Smooth muscle cell (in vitro differentiated cells): ENCODE results near the gene CLRN3. TPM values are rescaled to one million over a fixed set of nuclear protein-coding genes. Genes with fewer than 3 reads are reported as not detected.

Source experiments
- DNase-seq: peaks from one replicate; lab custom pipeline; 2025; ENCODE audit not compliant: unreplicated experiment; lab: John Stamatoyannopoulos, UW
- H2AFZ ChIP-seq: fragments of 200-600 bp; sonication (generic); 2 replicates; pipeline ENCODE4 v1.6.0; 2016; ENCODE audit warnings: antibody characterized with exemption, low read depth, mild to moderate bottlenecking
- H3F3A ChIP-seq: fragments of 200-600 bp; sonication (generic); 2 replicates; pipeline ENCODE4 v1.6.0; 2017; ENCODE audit warnings: antibody characterized with exemption, low read depth
- H3K27ac ChIP-seq: fragments of 200-600 bp; sonication (generic); 2 replicates; pipeline ENCODE4 v1.5.1; 2016; ENCODE audit warnings: low read depth, mild to moderate bottlenecking
- H3K27me3 ChIP-seq: fragments of 200-600 bp; sonication (generic); 2 replicates; pipeline ENCODE4 v1.6.1; 2016; ENCODE audit warnings: low read depth, mild to moderate bottlenecking
- H3K36me3 ChIP-seq: fragments of 200-600 bp; sonication (generic); 2 replicates; pipeline ENCODE4 v1.5.1; 2016; ENCODE audit warnings: low read depth
- H3K4me1 ChIP-seq: fragments of 200-600 bp; sonication (generic); 2 replicates; pipeline ENCODE4 v1.5.1; 2016; ENCODE audit warnings: low read depth
- H3K4me2 ChIP-seq: fragments of 200-600 bp; sonication (generic); 2 replicates; pipeline ENCODE4 v1.6.0; 2016; ENCODE audit warnings: mild to moderate bottlenecking
- H3K4me3 ChIP-seq: fragments of 200-600 bp; sonication (generic); 2 replicates; pipeline ENCODE4 v1.5.1; 2016; ENCODE audit warnings: mild to moderate bottlenecking
- H3K79me2 ChIP-seq: fragments of 200-600 bp; sonication (generic); 2 replicates; pipeline ENCODE4 v1.6.0; 2016; ENCODE audit warnings: low read depth, mild to moderate bottlenecking
- H3K9ac ChIP-seq: fragments of 200-600 bp; sonication (generic); 2 replicates; pipeline ENCODE4 v1.6.0; 2016; ENCODE audit warnings: low read depth
- H3K9me3 ChIP-seq: fragments of 200-600 bp; sonication (generic); replicated peaks from 2 replicates; pipeline ENCODE4 v1.5.1; 2016; ENCODE audit warnings: low read depth
- H4K20me1 ChIP-seq: fragments of 200-600 bp; sonication (generic); 2 replicates; pipeline ENCODE4 v1.6.0; 2016; ENCODE audit warnings: low read depth
- CTCF ChIP-seq: fragments of 200-600 bp; sonication (generic); IDR thresholded peaks from 2 replicates; pipeline ENCODE4 v1.5.1; 2017; ENCODE audit warnings: borderline replicate concordance, mild to moderate bottlenecking, antibody characterized with exemption; ENCODE audit not compliant: insufficient read depth, poor library complexity, severe bottlenecking
- WGBS: methylation state at CpG from one replicate; pipeline ENCODE4 v1.1.7; 2016; ENCODE audit warnings: low lambda C conversion rate; 5-methylcytosine and 5-hydroxymethylcytosine counted together
- polyA plus RNA-seq: library from polyadenylated mRNA; unstranded; fragments of >200 nt; fragmentation: Nextera tagmentation; extraction: Ambion mirVana; gene quantifications from 2 replicates; pipeline ENCODE4 v1.2.1, GENCODE V29; 2016
- total RNA-seq: library from RNA; depleted of rRNA; stranded (reverse); fragments of >200 nt; gene quantifications from 2 replicates; pipeline ENCODE4 v1.2.3, GENCODE V29; 2014

The CLRN3 gene
- total and polyA plus RNA-seq, 2 experiments from 2014 or later, result not detected

GRCh38 chr10:127849921-127850320 is 42.8 kb downstream of the CLRN3 start:
- no peaks in the 10 kb centered on the region for H3K79me2 ChIP-seq
- no peak overlapping the region for H3K4me3 ChIP-seq
- H3F3A ChIP-seq, result no peaks in the 10 kb centered on the region
- H3K9ac ChIP-seq, result no peak overlapping the region
- H2AFZ ChIP-seq, result no peak overlapping the region
- H3K4me1 ChIP-seq, result peaks cover 7% of the 10 kb centered on the region
- no peak for TF ChIP-seq CTCF
- no peaks in the 10 kb centered on the region for H4K20me1 ChIP-seq
- H3K4me2 ChIP-seq, result no peak overlapping the region
- H3K27ac ChIP-seq, result no peak overlapping the region
- no peaks in the 10 kb centered on the region for H3K9me3 ChIP-seq
- peaks cover 28% of the 10 kb centered on the region for H3K27me3 ChIP-seq
- no peak for DNase-seq
- 70% methylated on average over 8 of the region's 8 CpGs for WGBS
- no peaks in the 10 kb centered on the region for H3K36me3 ChIP-seq

GRCh38 chr10:127849224-127849623 is 43.5 kb downstream of the CLRN3 start:
- Histone ChIP-seq H3K27ac (no peak overlapping the region), H3K9ac (no peak overlapping the region), H3K4me3 (no peak overlapping the region), H3K36me3 (no peaks in the 10 kb centered on the region), H4K20me1 (no peaks in the 10 kb centered on the region), H2AFZ (no peak overlapping the region), H3F3A (no peaks in the 10 kb centered on the region), H3K4me1 (peaks cover 7% of the 10 kb centered on the region), H3K27me3 (peaks cover 29% of the 10 kb centered on the region), H3K4me2 (no peak overlapping the region), H3K9me3 (no peaks in the 10 kb centered on the region), H3K79me2 (no peaks in the 10 kb centered on the region)
- DNase-seq, result no peak
- WGBS, result 96% methylated on average over 8 of the region's 8 CpGs
- no peak for TF ChIP-seq CTCF

GRCh38 chr10:127848226-127848625 is 44.5 kb downstream of the CLRN3 start:
- H2AFZ ChIP-seq, result no peak overlapping the region
- H3F3A ChIP-seq, result no peaks in the 10 kb centered on the region
- H3K79me2 ChIP-seq, result no peaks in the 10 kb centered on the region
- H3K4me2 ChIP-seq, result no peak overlapping the region
- H3K27ac ChIP-seq, result no peak overlapping the region
- H3K4me3 ChIP-seq, result no peak overlapping the region
- no peak for DNase-seq
- no peaks in the 10 kb centered on the region for H4K20me1 ChIP-seq
- no peak overlapping the region for H3K9ac ChIP-seq
- no peaks in the 10 kb centered on the region for H3K9me3 ChIP-seq
- H3K36me3 ChIP-seq, result no peaks in the 10 kb centered on the region
- peaks cover 7% of the 10 kb centered on the region for H3K4me1 ChIP-seq
- WGBS, result 93% methylated on average over 5 of the region's 6 CpGs
- peaks cover 29% of the 10 kb centered on the region for H3K27me3 ChIP-seq
- no peak for TF ChIP-seq CTCF

- H3K79me2 ChIP-seq, result no peaks in the 10 kb centered on the region
- DNase-seq, result no peak
- H2AFZ ChIP-seq, result no peak overlapping the region
- peaks cover 31% of the 10 kb centered on the region for H3K27me3 ChIP-seq
- H3K4me1 ChIP-seq, result peaks cover 4% of the 10 kb centered on the region
- 85% methylated on average over 5 of the region's 7 CpGs for WGBS
- no peak for TF ChIP-seq CTCF
- no peaks in the 10 kb centered on the region for H3K36me3 ChIP-seq
- no peaks in the 10 kb centered on the region for H3F3A ChIP-seq
- no peaks in the 10 kb centered on the region for H4K20me1 ChIP-seq
- no peaks in the 10 kb centered on the region for H3K9me3 ChIP-seq
- no peak overlapping the region for H3K27ac ChIP-seq
- H3K4me2 ChIP-seq, result no peak overlapping the region
- H3K9ac ChIP-seq, result no peak overlapping the region
- H3K4me3 ChIP-seq, result no peak overlapping the region
Observed at GRCh38 chr10:127845756-127846155, 47.0 kb downstream of the CLRN3 start.
